B cell (primary cell): ENCODE measurements around the gene DIAPH1. TPM values are rescaled to one million over a fixed set of nuclear protein-coding genes. Genes with fewer than 3 reads are reported as not detected.

Experiments
- ATAC-seq: fragments of 200-7000 bp; cut with Tn5 transposase; one replicate; pipeline ENCODE4 v1.10.0; 2021; ENCODE audit warnings: low read depth, mild to moderate bottlenecking, moderate number of reproducible peaks, moderate library complexity
- CTCF ChIA-PET: fragments of 350-600 bp; sonication (Branson Sonifier 250); formaldehyde crosslinking; loops from one replicate; lab custom pipeline; 2021; ENCODE audit warnings: antibody characterized with exemption, inconsistent platforms; lab: Charles Lee
- POLR2A ChIA-PET: fragments of 350-600 bp; sonication (Branson Sonifier 250); formaldehyde crosslinking; loops from one replicate; lab custom pipeline; 2021; ENCODE audit warnings: antibody characterized with exemption; lab: Charles Lee
- DNase-seq: peaks from one replicate; pipeline ENCODE4 v3.0.0; 2013
- H2AFZ ChIP-seq: 2 replicates; pipeline ENCODE4 v1.6.1; 2012; ENCODE audit warnings: mild to moderate bottlenecking, low read depth, low read length; ENCODE audit not compliant: insufficient read depth, poor library complexity, severe bottlenecking
- H3K27ac ChIP-seq, 2 donors: 1 replicate in 1 of 2; 2 replicates in 1 of 2; pipeline ENCODE4 v1.5.1; 2012 to 2013; ENCODE audit warnings: low read length in 2 of 2, mild to moderate bottlenecking in 2 of 2, moderate library complexity in 1 of 2
- H3K27me3 ChIP-seq, 4 experiments: fragments of 200-600 bp in 1 of 4; sonication (generic) in 1 of 4; replicated peaks in 1 of 4; 1 replicate in 2 of 4; 2 replicates in 2 of 4; pipeline versions ENCODE4 v1.6.1 to v1.7.0; 2013 to 2016; ENCODE audit warnings: low read length in 3 of 4, mild to moderate bottlenecking in 2 of 4, mixed read lengths in 1 of 4, moderate library complexity in 1 of 4; ENCODE audit not compliant: insufficient read depth in 4 of 4, control insufficient read depth in 3 of 4; ENCODE audit errors: control extremely low read depth in 1 of 4
- H3K36me3 ChIP-seq, 2 experiments: replicated peaks in 1 of 2; 1 replicate in 1 of 2; 2 replicates in 1 of 2; pipeline versions ENCODE4 v1.6.1 to v1.7.1; 2013; ENCODE audit warnings: low read length in 1 of 2; ENCODE audit not compliant: insufficient read depth in 2 of 2, control insufficient read depth in 1 of 2; ENCODE audit errors: control extremely low read depth in 1 of 2, extremely low read depth in 1 of 2
- H3K4me1 ChIP-seq, 2 donors: fragments of 200-600 bp in 1 of 2; sonication (generic) in 1 of 2; 1 replicate in 1 of 2; 2 replicates in 1 of 2; pipeline versions ENCODE4 v1.5.1 to v1.6.1; 2013 to 2017; ENCODE audit warnings: low read length in 2 of 2; ENCODE audit not compliant: control insufficient read depth in 2 of 2, insufficient read depth in 2 of 2
- H3K4me2 ChIP-seq: replicated peaks from 2 replicates; pipeline ENCODE3; 2012; ENCODE audit warnings: mild to moderate bottlenecking, low read depth, low read length; ENCODE audit not compliant: poor library complexity, severe bottlenecking
- H3K4me3 ChIP-seq, 5 experiments: fragments of 200-600 bp in 1 of 5; sonication (generic) in 1 of 5; 1 replicate in 3 of 5; 2 replicates in 2 of 5; pipeline versions ENCODE4 v1.5.1 to v1.7.0; 2011 to 2016; ENCODE audit warnings: low read length in 4 of 5, mild to moderate bottlenecking in 4 of 5, low read depth in 2 of 5, control low read depth in 1 of 5, moderate library complexity in 1 of 5; ENCODE audit not compliant: insufficient read depth in 1 of 5; ENCODE audit errors: control extremely low read depth in 1 of 5, extremely low read depth in 1 of 5
- H3K79me2 ChIP-seq: fragments of 200-600 bp; sonication (generic); one replicate; pipeline ENCODE4 v1.6.0; 2016; ENCODE audit warnings: low read length; ENCODE audit not compliant: control insufficient read depth, insufficient read depth
- H3K9ac ChIP-seq: fragments of 200-600 bp; sonication (generic); 2 replicates; pipeline ENCODE4 v1.6.1; 2017; ENCODE audit warnings: mild to moderate bottlenecking, low read length, moderate library complexity
- H3K9me3 ChIP-seq, 3 donors: one replicate each; pipeline versions ENCODE4 v1.6.1 to v1.7.1; 2013; ENCODE audit warnings: low read length in 2 of 3; ENCODE audit not compliant: control insufficient read depth in 2 of 3, insufficient read depth in 1 of 3; ENCODE audit errors: control extremely low read depth in 1 of 3
- H4K20me1 ChIP-seq: 2 replicates; pipeline ENCODE4 v1.6.0; 2012; ENCODE audit warnings: mild to moderate bottlenecking, low read length; ENCODE audit not compliant: insufficient read depth, control insufficient read depth, poor library complexity, severe bottlenecking
- H3K27ac Mint-ChIP-seq: one replicate; pipeline ENCODE4 v1.8.0; 2021; ENCODE audit warnings: mixed read lengths
- H3K27me3 Mint-ChIP-seq: one replicate; pipeline ENCODE4 v1.8.0; 2021; ENCODE audit warnings: mixed read lengths
- H3K4me1 Mint-ChIP-seq: one replicate; pipeline ENCODE4 v1.8.0; 2021; ENCODE audit warnings: mixed read lengths
- H3K4me3 Mint-ChIP-seq: one replicate; pipeline ENCODE4 v1.8.0; 2021; ENCODE audit warnings: mixed read lengths
- H3K9me3 Mint-ChIP-seq: one replicate; pipeline ENCODE4 v1.8.0; 2022; ENCODE audit warnings: mixed read lengths; ENCODE audit not compliant: insufficient read depth
- EZH2 ChIP-seq: IDR thresholded peaks from 2 replicates; pipeline ENCODE4 v1.6.1; 2012; ENCODE audit warnings: borderline replicate concordance, low read depth, mild to moderate bottlenecking, moderate library complexity, low read length; ENCODE audit not compliant: insufficient read depth, poor library complexity, severe bottlenecking
- WGBS: methylation state at CpG from one replicate; pipeline ENCODE4 v1.1.5; 2013; ENCODE audit warnings: missing lambda C conversion rate; ENCODE audit not compliant: insufficient coverage; 5-methylcytosine and 5-hydroxymethylcytosine counted together
- intact Hi-C: fragments of 100-400 bp; cut with micrococcal nuclease; formaldehyde crosslinking; loops from one replicate; pipeline ENCODE4 v1.10.0; 2022
- polyA plus RNA-seq: library from polyadenylated mRNA; depleted of rRNA; stranded (reverse); fragments of >200 nt; gene quantifications from 2 replicates; pipeline ENCODE4 v1.2.3, GENCODE V29; 2012
- total RNA-seq, 2 donors: library from RNA; stranded (reverse); fragments of 120-200 nt in 1 of 2; gene quantifications; 1 replicate in 1 of 2; 2 replicates in 1 of 2; pipeline versions ENCODE4 v1.2.3 to v1.2.4, GENCODE V29; 2013 to 2022
- TF ChIP-seq, protein P1 (sequence below): fragments of 200-600 bp; IDR thresholded peaks from one replicate; pipeline ENCODE4 v1.8.0; 2022; ENCODE audit warnings: antibody characterized with exemption, mild to moderate bottlenecking

Gene DIAPH1
- total and polyA plus RNA-seq, 2 donors (not counting 1 experiment from before 2014, with no cell fraction given): 59.7 to 113 TPM

DNA sequence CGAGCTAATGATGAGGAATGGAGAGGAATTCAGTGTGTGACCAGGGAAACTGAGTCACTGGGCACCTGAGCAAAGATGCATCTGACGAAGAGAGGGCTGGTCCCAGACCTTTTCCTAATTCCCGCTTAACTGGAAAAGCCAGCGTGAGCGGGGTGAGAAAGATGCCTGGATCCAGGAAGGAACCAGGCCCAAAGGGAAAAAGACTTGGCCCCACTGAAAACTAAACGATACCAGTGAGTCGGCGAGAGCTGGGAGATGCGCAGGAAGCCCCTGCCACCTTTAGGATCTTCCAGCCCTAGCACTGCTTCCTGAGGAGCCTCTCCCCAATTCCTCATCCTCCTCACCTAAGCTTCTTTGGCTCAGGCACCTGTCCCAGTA is 32.9 kb upstream of the DIAPH1 start:
- intact Hi-C loops: loop anchor here (1.0 to 10.0 kb wide), 6 partner anchors 15 to 453 kb away; partner anchors contain the start of genes HDAC3, NDFIP1, RELL2 and RNF14
- peak overlapping the region; percentile 99 for H3K4me3 Mint-ChIP-seq
- Histone ChIP-seq H3K79me2 (peaks cover 8% of the 10 kb centered on the region), H3K4me1 (peaks cover 14 to 22% of the 10 kb centered on the region in 2 donors), H3K4me3 (peak overlapping the region; percentile 53 to 84 (median 70)), H2AFZ (peak overlapping the region; percentile 97), H4K20me1 (no peaks in the 10 kb centered on the region), H3K9me3 (no peaks in the 10 kb centered on the region), H3K27me3 (peaks cover 0 to 8% (median 0%) of the 10 kb centered on the region in 4 experiments), H3K36me3 (peaks cover 5 to 13% of the 10 kb centered on the region in 2 experiments), H3K9ac (peak overlapping the region; percentile 75), H3K27ac (peak overlapping the region; percentile 60 to 82), H3K4me2 (peak overlapping the region; percentile 87)
- TF ChIP-seq EZH2: no peak
- TF ChIP-seq, protein P1, sequence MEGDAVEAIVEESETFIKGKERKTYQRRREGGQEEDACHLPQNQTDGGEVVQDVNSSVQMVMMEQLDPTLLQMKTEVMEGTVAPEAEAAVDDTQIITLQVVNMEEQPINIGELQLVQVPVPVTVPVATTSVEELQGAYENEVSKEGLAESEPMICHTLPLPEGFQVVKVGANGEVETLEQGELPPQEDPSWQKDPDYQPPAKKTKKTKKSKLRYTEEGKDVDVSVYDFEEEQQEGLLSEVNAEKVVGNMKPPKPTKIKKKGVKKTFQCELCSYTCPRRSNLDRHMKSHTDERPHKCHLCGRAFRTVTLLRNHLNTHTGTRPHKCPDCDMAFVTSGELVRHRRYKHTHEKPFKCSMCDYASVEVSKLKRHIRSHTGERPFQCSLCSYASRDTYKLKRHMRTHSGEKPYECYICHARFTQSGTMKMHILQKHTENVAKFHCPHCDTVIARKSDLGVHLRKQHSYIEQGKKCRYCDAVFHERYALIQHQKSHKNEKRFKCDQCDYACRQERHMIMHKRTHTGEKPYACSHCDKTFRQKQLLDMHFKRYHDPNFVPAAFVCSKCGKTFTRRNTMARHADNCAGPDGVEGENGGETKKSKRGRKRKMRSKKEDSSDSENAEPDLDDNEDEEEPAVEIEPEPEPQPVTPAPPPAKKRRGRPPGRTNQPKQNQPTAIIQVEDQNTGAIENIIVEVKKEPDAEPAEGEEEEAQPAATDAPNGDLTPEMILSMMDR: no peak
- DNase-seq (no peak), ATAC-seq (no peak)
- no peaks in the 10 kb centered on the region for H3K9me3 Mint-ChIP-seq
- POLR2A ChIA-PET: interaction anchor here (0.6 to 1.7 kb wide), 6 partner anchors 12 to 373 kb away, joined by 3 to 22 read pairs (median 4); partner anchors contain the start of genes DIAPH1, HDAC3, RELL2 and RNF14
- WGBS: 77% methylated on average over 8 of the region's 9 CpGs
- peak overlapping the region; percentile 98 for H3K27ac Mint-ChIP-seq
- CTCF ChIA-PET: interaction anchor here (0.7 to 3.0 kb wide), 10 partner anchors 13 to 317 kb away, joined by 3 to 22 read pairs (median 4); partner anchors contain the start of genes DIAPH1, HDAC3, RELL2 and RNF14
- H3K27me3 Mint-ChIP-seq: peaks cover 10% of the 10 kb centered on the region
- H3K4me1 Mint-ChIP-seq: peaks cover 34% of the 10 kb centered on the region
